ENCODE results near the gene ICA1.

The ICA1 gene

GRCh38 chr7:8290645-8291308 is 28.8 kb upstream of the ICA1 start:
- DNase-seq (ENCODE audit: low spot score), result no peak
- ATAC-seq (ENCODE audit: low read depth), result no peak

GRCh38 chr7:8286118-8286517 is 24.2 kb upstream of the ICA1 start:
- Histone ChIP-seq H3K4me1 (ENCODE audit: insufficient read depth, poor library complexity, severe bottlenecking) (no peaks in the 10 kb centered on the region), H3K27me3 (ENCODE audit: insufficient read depth, poor library complexity, severe bottlenecking) (no peaks in the 10 kb centered on the region), H3K27ac (ENCODE audit: poor library complexity, severe bottlenecking) (no peak overlapping the region), H3K4me3 (ENCODE audit: severe bottlenecking) (no peak overlapping the region), H3K9me3 (ENCODE audit: severe bottlenecking) (no peaks in the 10 kb centered on the region), H3K36me3 (ENCODE audit: low read depth) (no peaks in the 10 kb centered on the region)
- no peak for TF ChIP-seq CTCF (IDR thresholded peaks at IDR 0.05; ENCODE audit: poor library complexity, severe bottlenecking)
- no peak for ATAC-seq (ENCODE audit: low read depth)
- no peak for DNase-seq (ENCODE audit: low spot score)

More at GRCh38 chr7:8290645-8291308, 28.8 kb upstream of the ICA1 start:
- Histone ChIP-seq H3K9me3 (ENCODE audit: severe bottlenecking) (no peaks in the 10 kb centered on the region), H3K4me3 (ENCODE audit: severe bottlenecking) (no peak overlapping the region), H3K27me3 (ENCODE audit: insufficient read depth, poor library complexity, severe bottlenecking) (no peaks in the 10 kb centered on the region), H3K27ac (ENCODE audit: poor library complexity, severe bottlenecking) (no peak overlapping the region), H3K4me1 (ENCODE audit: insufficient read depth, poor library complexity, severe bottlenecking) (no peaks in the 10 kb centered on the region), H3K36me3 (ENCODE audit: low read depth) (no peaks in the 10 kb centered on the region)
- no peak for TF ChIP-seq CTCF (IDR thresholded peaks at IDR 0.05; ENCODE audit: poor library complexity, severe bottlenecking)

- Histone ChIP-seq H3K36me3 (ENCODE audit: low read depth) (no peaks in the 10 kb centered on the region), H3K4me3 (ENCODE audit: severe bottlenecking) (no peak overlapping the region), H3K27me3 (ENCODE audit: insufficient read depth, poor library complexity, severe bottlenecking) (no peaks in the 10 kb centered on the region), H3K27ac (ENCODE audit: poor library complexity, severe bottlenecking) (no peak overlapping the region), H3K4me1 (ENCODE audit: insufficient read depth, poor library complexity, severe bottlenecking) (no peaks in the 10 kb centered on the region), H3K9me3 (ENCODE audit: severe bottlenecking) (no peaks in the 10 kb centered on the region)
- no peak for DNase-seq (ENCODE audit: low spot score)
- ATAC-seq (ENCODE audit: low read depth), result no peak
- TF ChIP-seq CTCF (IDR thresholded peaks at IDR 0.05; ENCODE audit: poor library complexity, severe bottlenecking), result no peak
Measured at GRCh38 chr7:8285155-8285554, 23.2 kb upstream of the ICA1 start.

- TF ChIP-seq CTCF (IDR thresholded peaks at IDR 0.05; ENCODE audit: poor library complexity, severe bottlenecking), result no peak
- H3K4me3 ChIP-seq (ENCODE audit: severe bottlenecking), result no peak overlapping the region
- H3K27ac ChIP-seq (ENCODE audit: poor library complexity, severe bottlenecking), result no peak overlapping the region
- no peaks in the 10 kb centered on the region for H3K9me3 ChIP-seq (ENCODE audit: severe bottlenecking)
- ATAC-seq (ENCODE audit: low read depth) (no peak), DNase-seq (ENCODE audit: low spot score) (no peak)
- H3K4me1 ChIP-seq (ENCODE audit: insufficient read depth, poor library complexity, severe bottlenecking), result no peaks in the 10 kb centered on the region
- H3K27me3 ChIP-seq (ENCODE audit: insufficient read depth, poor library complexity, severe bottlenecking), result no peaks in the 10 kb centered on the region
- H3K36me3 ChIP-seq (ENCODE audit: low read depth), result no peaks in the 10 kb centered on the region
Measured at GRCh38 chr7:8284606-8285005, 22.6 kb upstream of the ICA1 start.

- Histone ChIP-seq H3K27me3 (ENCODE audit: insufficient read depth, poor library complexity, severe bottlenecking) (no peaks in the 10 kb centered on the region), H3K36me3 (ENCODE audit: low read depth) (no peaks in the 10 kb centered on the region), H3K27ac (ENCODE audit: poor library complexity, severe bottlenecking) (no peak overlapping the region), H3K4me1 (ENCODE audit: insufficient read depth, poor library complexity, severe bottlenecking) (no peaks in the 10 kb centered on the region), H3K4me3 (ENCODE audit: severe bottlenecking) (no peak overlapping the region), H3K9me3 (ENCODE audit: severe bottlenecking) (no peaks in the 10 kb centered on the region)
- ATAC-seq (ENCODE audit: low read depth) (no peak), DNase-seq (ENCODE audit: low spot score) (no peak)
- TF ChIP-seq CTCF (IDR thresholded peaks at IDR 0.05; ENCODE audit: poor library complexity, severe bottlenecking), result no peak
Measured at GRCh38 chr7:8283968-8284367, 22.0 kb upstream of the ICA1 start.

All from RWPE2 (cell line).